ENCODE measurements around the gene E2F8. TPM values are rescaled to one million over a fixed set of nuclear protein-coding genes. Genes with fewer than 3 reads are reported as not detected.

The E2F8 gene
- polyA plus RNA-seq, 1 of the 3 experiments (the other 2 are of a cell fraction): 2.7 TPM

DNA sequence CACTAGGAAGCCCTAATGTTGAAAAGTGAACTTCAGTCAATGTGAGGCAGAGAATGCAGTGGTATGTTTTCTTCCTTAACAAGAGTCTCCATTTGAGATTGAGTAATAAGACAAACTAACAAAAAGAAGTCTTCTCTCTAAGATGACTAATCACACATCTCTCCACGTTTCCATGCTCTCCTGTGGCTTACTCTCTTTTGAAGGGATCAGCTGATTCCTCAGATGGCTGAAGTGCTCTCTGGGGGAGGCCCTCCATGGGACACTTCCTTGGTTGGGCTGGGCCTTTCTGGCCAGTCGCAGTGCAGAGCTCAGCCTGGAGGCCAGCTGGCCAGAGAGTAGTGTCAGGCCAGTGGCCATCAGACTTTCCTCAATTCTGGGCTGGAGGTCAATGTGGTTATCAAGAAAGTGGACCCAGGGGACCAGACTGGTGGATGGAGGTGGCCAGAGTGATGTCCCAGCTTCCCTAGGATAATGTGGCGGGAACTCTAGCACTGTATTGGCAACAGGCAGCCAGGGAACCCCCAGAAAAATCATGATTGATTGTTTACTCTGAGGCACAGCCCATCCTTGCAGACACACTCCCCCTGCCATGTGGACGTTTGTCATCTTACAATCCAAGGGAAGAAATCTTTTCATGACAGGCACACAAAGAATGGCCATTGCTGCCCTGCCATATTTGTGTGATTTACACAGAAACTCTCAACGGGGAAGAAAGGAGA, 53.5 kb downstream of the E2F8 start:
- no peaks in the 10 kb centered on the region for H3K79me2 ChIP-seq (ENCODE audit: insufficient read depth)
- POLR2A ChIA-PET: no interaction called here
- no peaks in the 10 kb centered on the region for H3K36me3 ChIP-seq (replicated peaks in 1 of 2; ENCODE audit: control insufficient read depth in 1 of 2, insufficient read depth in 2 of 2, low read length in 1 of 2)
- no peaks in the 10 kb centered on the region for H4K20me1 ChIP-seq (ENCODE audit: insufficient read depth)
- H3K27me3 ChIP-seq (ENCODE audit: insufficient read depth): no peaks in the 10 kb centered on the region
- CTCF ChIA-PET: interaction anchor here (0.7 to 1.9 kb wide), 3 partner anchors 12 to 111 kb away, joined by 3 to 5 read pairs (median 4); no protein-coding TSS in a partner anchor
- H3K4me2 ChIP-seq: no peak overlapping the region; the same call in 1 of the 2 replicates
- H3K4me1 ChIP-seq (ENCODE audit: control insufficient read depth in 1 of 2, insufficient read depth in 2 of 2, low read depth in 1 of 2, low read length in 1 of 2): no peaks in the 10 kb centered on the region; a peak in 1 of 4 replicates
- WGBS (ENCODE audit: low lambda C conversion rate): 27% methylated on average over 3 of the region's 5 CpGs
- H3K9me3 ChIP-seq: no peaks in the 10 kb centered on the region
- TF ChIP-seq FOXM1 (IDR thresholded peaks at IDR 0.05; ENCODE audit: low read depth): no peak
- no peaks in the 10 kb centered on the region for H3K9me2 ChIP-seq
- H3F3A ChIP-seq (replicated peaks; ENCODE audit: insufficient read depth): no peaks in the 10 kb centered on the region
- H3K27ac ChIP-seq (ENCODE audit: low read depth in 2 of 2, low read length in 1 of 2): no peak overlapping the region
- DNase-seq: no peak
- H2AFZ ChIP-seq (ENCODE audit: low read depth): no peak overlapping the region
- no peak overlapping the region for H3K4me3 ChIP-seq (ENCODE audit: low read depth in 2 of 2, low read length in 1 of 2)
- no peak overlapping the region for H3K9ac ChIP-seq

DNA sequence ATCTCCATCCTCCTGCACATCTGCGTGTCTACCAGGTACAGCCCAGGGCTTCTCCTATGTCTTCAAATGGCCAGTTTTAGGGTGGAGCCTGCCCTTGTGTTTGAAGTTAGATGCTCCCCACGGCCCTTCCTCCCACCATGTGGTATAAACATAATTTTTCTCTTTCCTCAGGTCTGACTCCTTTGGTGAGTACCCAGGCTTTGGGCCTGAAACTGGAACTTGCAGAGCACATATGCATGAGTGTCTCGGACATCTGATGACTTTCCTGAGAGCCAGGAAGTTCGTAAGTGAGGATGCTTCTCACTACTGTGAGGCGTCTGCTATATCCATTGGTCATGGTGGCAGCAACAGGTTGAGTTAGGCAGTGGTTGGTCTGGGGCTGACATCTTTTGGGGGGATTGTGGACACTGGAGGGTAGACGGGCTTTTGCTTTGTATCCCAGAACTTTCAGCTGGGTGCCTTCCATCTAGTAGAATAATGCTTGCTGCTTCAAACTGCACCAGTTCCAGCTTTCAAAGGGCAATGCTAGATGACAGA, 55.2 kb downstream of the E2F8 start:
- Histone ChIP-seq H3F3A (replicated peaks; ENCODE audit: insufficient read depth) (no peaks in the 10 kb centered on the region), H3K9me3 (no peaks in the 10 kb centered on the region), H3K36me3 (replicated peaks in 1 of 2; ENCODE audit: control insufficient read depth in 1 of 2, insufficient read depth in 2 of 2, low read length in 1 of 2) (no peaks in the 10 kb centered on the region), H3K9ac (no peak overlapping the region), H3K4me2 (no peak overlapping the region), H4K20me1 (ENCODE audit: insufficient read depth) (no peaks in the 10 kb centered on the region), H3K4me1 (ENCODE audit: control insufficient read depth in 1 of 2, insufficient read depth in 2 of 2, low read depth in 1 of 2, low read length in 1 of 2) (no peaks in the 10 kb centered on the region; a peak in 1 of 4 replicates), H3K9me2 (no peaks in the 10 kb centered on the region), H3K27ac (ENCODE audit: low read depth in 2 of 2, low read length in 1 of 2) (no peak overlapping the region), H3K27me3 (ENCODE audit: insufficient read depth) (no peaks in the 10 kb centered on the region), H2AFZ (ENCODE audit: low read depth) (no peak overlapping the region), H3K79me2 (ENCODE audit: insufficient read depth) (no peaks in the 10 kb centered on the region), H3K4me3 (ENCODE audit: low read depth in 2 of 2, low read length in 1 of 2) (no peak overlapping the region)
- WGBS (ENCODE audit: low lambda C conversion rate): 41% methylated on average over 6 of the region's 6 CpGs
- CTCF ChIA-PET: interaction anchor here (1.3 to 1.9 kb wide), 2 partner anchors 13 to 109 kb away, joined by 4 to 5 read pairs; no protein-coding TSS in a partner anchor
- TF ChIP-seq POLR2AphosphoS5 (IDR thresholded peaks at IDR 0.05; ENCODE audit: low read depth, low read length) (no peak), CHD2 (IDR thresholded peaks at IDR 0.05; ENCODE audit: low read length, partially characterized antibody) (no peak), EZH2phosphoT487 (IDR thresholded peaks at IDR 0.05; ENCODE audit: borderline replicate concordance, low read depth) (no peak), MXI1 (IDR thresholded peaks at IDR 0.05; ENCODE audit: low read depth, low read length) (no peak), RCOR1 (IDR thresholded peaks at IDR 0.05; ENCODE audit: low read length) (no peak), RAD21 (IDR thresholded peaks at IDR 0.05; ENCODE audit: low read length) (no peak), ELF1 (IDR thresholded peaks at IDR 0.05) (no peak), EP300 (IDR thresholded peaks at IDR 0.05; ENCODE audit: borderline replicate concordance in 1 of 2, low read depth in 1 of 2, low read length in 1 of 2) (no peak)
- TF ChIP-seq, protein P1, sequence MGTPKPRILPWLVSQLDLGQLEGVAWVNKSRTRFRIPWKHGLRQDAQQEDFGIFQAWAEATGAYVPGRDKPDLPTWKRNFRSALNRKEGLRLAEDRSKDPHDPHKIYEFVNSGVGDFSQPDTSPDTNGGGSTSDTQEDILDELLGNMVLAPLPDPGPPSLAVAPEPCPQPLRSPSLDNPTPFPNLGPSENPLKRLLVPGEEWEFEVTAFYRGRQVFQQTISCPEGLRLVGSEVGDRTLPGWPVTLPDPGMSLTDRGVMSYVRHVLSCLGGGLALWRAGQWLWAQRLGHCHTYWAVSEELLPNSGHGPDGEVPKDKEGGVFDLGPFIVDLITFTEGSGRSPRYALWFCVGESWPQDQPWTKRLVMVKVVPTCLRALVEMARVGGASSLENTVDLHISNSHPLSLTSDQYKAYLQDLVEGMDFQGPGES (IDR thresholded peaks at IDR 0.05; ENCODE audit: low read depth, low read length): no peak
- TF ChIP-seq, protein P2, sequence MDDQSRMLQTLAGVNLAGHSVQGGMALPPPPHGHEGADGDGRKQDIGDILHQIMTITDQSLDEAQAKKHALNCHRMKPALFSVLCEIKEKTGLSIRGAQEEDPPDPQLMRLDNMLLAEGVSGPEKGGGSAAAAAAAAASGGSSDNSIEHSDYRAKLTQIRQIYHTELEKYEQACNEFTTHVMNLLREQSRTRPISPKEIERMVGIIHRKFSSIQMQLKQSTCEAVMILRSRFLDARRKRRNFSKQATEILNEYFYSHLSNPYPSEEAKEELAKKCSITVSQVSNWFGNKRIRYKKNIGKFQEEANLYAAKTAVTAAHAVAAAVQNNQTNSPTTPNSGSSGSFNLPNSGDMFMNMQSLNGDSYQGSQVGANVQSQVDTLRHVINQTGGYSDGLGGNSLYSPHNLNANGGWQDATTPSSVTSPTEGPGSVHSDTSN (IDR thresholded peaks at IDR 0.05): no peak
- TF ChIP-seq, protein P3, sequence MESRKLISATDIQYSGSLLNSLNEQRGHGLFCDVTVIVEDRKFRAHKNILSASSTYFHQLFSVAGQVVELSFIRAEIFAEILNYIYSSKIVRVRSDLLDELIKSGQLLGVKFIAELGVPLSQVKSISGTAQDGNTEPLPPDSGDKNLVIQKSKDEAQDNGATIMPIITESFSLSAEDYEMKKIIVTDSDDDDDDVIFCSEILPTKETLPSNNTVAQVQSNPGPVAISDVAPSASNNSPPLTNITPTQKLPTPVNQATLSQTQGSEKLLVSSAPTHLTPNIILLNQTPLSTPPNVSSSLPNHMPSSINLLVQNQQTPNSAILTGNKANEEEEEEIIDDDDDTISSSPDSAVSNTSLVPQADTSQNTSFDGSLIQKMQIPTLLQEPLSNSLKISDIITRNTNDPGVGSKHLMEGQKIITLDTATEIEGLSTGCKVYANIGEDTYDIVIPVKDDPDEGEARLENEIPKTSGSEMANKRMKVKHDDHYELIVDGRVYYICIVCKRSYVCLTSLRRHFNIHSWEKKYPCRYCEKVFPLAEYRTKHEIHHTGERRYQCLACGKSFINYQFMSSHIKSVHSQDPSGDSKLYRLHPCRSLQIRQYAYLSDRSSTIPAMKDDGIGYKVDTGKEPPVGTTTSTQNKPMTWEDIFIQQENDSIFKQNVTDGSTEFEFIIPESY (IDR thresholded peaks at IDR 0.05; ENCODE audit: borderline replicate concordance, low read depth): no peak
- TF ChIP-seq, protein P4, sequence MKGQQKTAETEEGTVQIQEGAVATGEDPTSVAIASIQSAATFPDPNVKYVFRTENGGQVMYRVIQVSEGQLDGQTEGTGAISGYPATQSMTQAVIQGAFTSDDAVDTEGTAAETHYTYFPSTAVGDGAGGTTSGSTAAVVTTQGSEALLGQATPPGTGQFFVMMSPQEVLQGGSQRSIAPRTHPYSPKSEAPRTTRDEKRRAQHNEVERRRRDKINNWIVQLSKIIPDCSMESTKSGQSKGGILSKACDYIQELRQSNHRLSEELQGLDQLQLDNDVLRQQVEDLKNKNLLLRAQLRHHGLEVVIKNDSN (IDR thresholded peaks at IDR 0.05; ENCODE audit: borderline replicate concordance, low read depth): no peak
- TF ChIP-seq, protein P5, sequence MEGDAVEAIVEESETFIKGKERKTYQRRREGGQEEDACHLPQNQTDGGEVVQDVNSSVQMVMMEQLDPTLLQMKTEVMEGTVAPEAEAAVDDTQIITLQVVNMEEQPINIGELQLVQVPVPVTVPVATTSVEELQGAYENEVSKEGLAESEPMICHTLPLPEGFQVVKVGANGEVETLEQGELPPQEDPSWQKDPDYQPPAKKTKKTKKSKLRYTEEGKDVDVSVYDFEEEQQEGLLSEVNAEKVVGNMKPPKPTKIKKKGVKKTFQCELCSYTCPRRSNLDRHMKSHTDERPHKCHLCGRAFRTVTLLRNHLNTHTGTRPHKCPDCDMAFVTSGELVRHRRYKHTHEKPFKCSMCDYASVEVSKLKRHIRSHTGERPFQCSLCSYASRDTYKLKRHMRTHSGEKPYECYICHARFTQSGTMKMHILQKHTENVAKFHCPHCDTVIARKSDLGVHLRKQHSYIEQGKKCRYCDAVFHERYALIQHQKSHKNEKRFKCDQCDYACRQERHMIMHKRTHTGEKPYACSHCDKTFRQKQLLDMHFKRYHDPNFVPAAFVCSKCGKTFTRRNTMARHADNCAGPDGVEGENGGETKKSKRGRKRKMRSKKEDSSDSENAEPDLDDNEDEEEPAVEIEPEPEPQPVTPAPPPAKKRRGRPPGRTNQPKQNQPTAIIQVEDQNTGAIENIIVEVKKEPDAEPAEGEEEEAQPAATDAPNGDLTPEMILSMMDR (IDR thresholded peaks at IDR 0.05): no peak
- POLR2A ChIA-PET: no interaction called here
- no peak for DNase-seq
